IMR-90 (cell line): ENCODE data around the gene TENM4. TPM values are rescaled to one million over a fixed set of nuclear protein-coding genes. Genes with fewer than 3 reads are reported as not detected.

Experiments used
- ATAC-seq: fragments of 200-7000 bp; cut with Tn5 transposase; 2 replicates; pipeline ENCODE4 v1.9.1; 2020; ENCODE audit warnings: low read depth, mild to moderate bottlenecking, moderate library complexity
- BruUV-seq: library from RNA; stranded (reverse); fragments of 400-500 nt; replicated peaks from 2 replicates; lab custom pipeline; 2021; lab: Mats Ljungman, UMichigan
- CTCF ChIA-PET: fragments of 300-600 bp; formaldehyde crosslinking; extraction: SDS; loops from one replicate; lab custom pipeline; 2021; ENCODE audit warnings: antibody characterized with exemption; lab: Yijun Ruan, JAX
- POLR2A ChIA-PET: fragments of 300-600 bp; sonication (Branson Sonifier 250); formaldehyde crosslinking; loops from one replicate; lab custom pipeline; 2022; ENCODE audit warnings: antibody characterized with exemption; ENCODE audit not compliant: unreplicated experiment; lab: Charles Lee
- DNase-seq: peaks from one replicate; pipeline ENCODE4 v3.0.0; 2013
- H2AFZ ChIP-seq: replicated peaks from 2 replicates; pipeline ENCODE3; 2013; ENCODE audit warnings: low read length, mild to moderate bottlenecking; ENCODE audit not compliant: poor library complexity
- H2AK5ac ChIP-seq: 2 replicates; pipeline ENCODE4 v1.6.1; 2013; ENCODE audit warnings: low read depth, low read length, inconsistent platforms
- H2AK9ac ChIP-seq: replicated peaks from 2 replicates; pipeline ENCODE3; 2013; ENCODE audit warnings: mild to moderate bottlenecking, low read depth, low read length, moderate library complexity; ENCODE audit not compliant: poor library complexity
- H2BK120ac ChIP-seq: 2 replicates; pipeline ENCODE4 v1.6.1; 2013; ENCODE audit warnings: low read depth, low read length, inconsistent platforms
- H2BK15ac ChIP-seq: 3 replicates; pipeline ENCODE4 v1.6.1; 2013; ENCODE audit warnings: low read depth, low read length, inconsistent platforms
- H2BK20ac ChIP-seq: 2 replicates; pipeline ENCODE4 v1.6.1; 2013; ENCODE audit warnings: low read depth, mild to moderate bottlenecking, inconsistent platforms, low read length, moderate library complexity
- H2BK5ac ChIP-seq: 2 replicates; pipeline ENCODE4 v1.6.1; 2013; ENCODE audit warnings: mild to moderate bottlenecking, low read depth, low read length, inconsistent platforms; ENCODE audit not compliant: poor library complexity, severe bottlenecking
- H3K14ac ChIP-seq: replicated peaks from 2 replicates; pipeline ENCODE4 v1.6.1; 2013; ENCODE audit warnings: low read depth, low read length, inconsistent platforms
- H3K18ac ChIP-seq: 2 replicates; pipeline ENCODE4 v1.6.1; 2013; ENCODE audit warnings: low read depth, low read length, control low read depth
- H3K23ac ChIP-seq: 2 replicates; pipeline ENCODE4 v1.6.1; 2013; ENCODE audit warnings: low read depth, low read length, inconsistent platforms
- H3K27ac ChIP-seq: 2 replicates; pipeline ENCODE4 v1.5.1; 2013; ENCODE audit warnings: mild to moderate bottlenecking, control low read depth, low read length; ENCODE audit not compliant: insufficient read depth
- H3K27me3 ChIP-seq: 2 replicates; pipeline ENCODE4 v1.6.1; 2013; ENCODE audit warnings: low read length; ENCODE audit not compliant: control insufficient read depth, insufficient read depth
- H3K36me3 ChIP-seq: 2 replicates; pipeline ENCODE4 v1.6.1; 2013; ENCODE audit warnings: low read length, mixed read lengths; ENCODE audit not compliant: control insufficient read depth, insufficient read depth
- H3K4ac ChIP-seq: 2 replicates; pipeline ENCODE4 v1.6.1; 2013; ENCODE audit warnings: low read depth, low read length, inconsistent platforms
- H3K4me1 ChIP-seq: 2 replicates; pipeline ENCODE4 v1.6.1; 2013; ENCODE audit warnings: low read length, mixed read lengths; ENCODE audit not compliant: control insufficient read depth, insufficient read depth
- H3K4me2 ChIP-seq: 2 replicates; pipeline ENCODE4 v1.6.1; 2013; ENCODE audit warnings: low read depth, mild to moderate bottlenecking, control low read depth, low read length, moderate library complexity
- H3K4me3 ChIP-seq: 2 replicates; pipeline ENCODE4 v1.5.1; 2013; ENCODE audit warnings: low read depth, mild to moderate bottlenecking, control low read depth, low read length, moderate library complexity; ENCODE audit not compliant: insufficient read depth
- H3K56ac ChIP-seq: 2 replicates; pipeline ENCODE4 v1.6.1; 2013; ENCODE audit warnings: low read length, inconsistent platforms; ENCODE audit not compliant: insufficient read depth; ENCODE audit errors: extremely low read depth
- H3K79me1 ChIP-seq, 2 experiments: 2 replicates each; pipeline ENCODE4 v1.6.1; 2013; ENCODE audit warnings: low read length in 2 of 2, inconsistent platforms in 1 of 2, low read depth in 1 of 2
- H3K9ac ChIP-seq: 2 replicates; pipeline ENCODE4 v1.6.1; 2013; ENCODE audit warnings: low read depth, low read length, control low read depth
- H3K9me1 ChIP-seq: 2 replicates; pipeline ENCODE4 v1.6.1; 2013; ENCODE audit warnings: low read length, inconsistent platforms; ENCODE audit not compliant: insufficient read depth
- H3K9me3 ChIP-seq: 2 replicates; pipeline ENCODE4 v1.6.1; 2013; ENCODE audit warnings: low read length; ENCODE audit not compliant: control insufficient read depth, insufficient read depth
- H4K20me1 ChIP-seq: 2 replicates; pipeline ENCODE4 v1.6.1; 2013; ENCODE audit warnings: low read length, inconsistent platforms; ENCODE audit not compliant: insufficient read depth
- H4K5ac ChIP-seq: 2 replicates; pipeline ENCODE4 v1.6.1; 2013; ENCODE audit warnings: mild to moderate bottlenecking, low read depth, low read length, control low read depth
- H4K8ac ChIP-seq, 2 experiments: 2 replicates each; pipeline ENCODE4 v1.6.1; 2013; ENCODE audit warnings: low read depth in 2 of 2, low read length in 2 of 2, control low read depth in 1 of 2, inconsistent platforms in 1 of 2
- H4K91ac ChIP-seq: 2 replicates; pipeline ENCODE4 v1.6.1; 2013; ENCODE audit warnings: low read depth, low read length, inconsistent platforms; ENCODE audit not compliant: insufficient read depth
- CEBPB ChIP-seq: IDR thresholded peaks from 2 replicates; pipeline ENCODE4 v1.6.1; 2012; ENCODE audit warnings: low read depth, low read length, improper control_type of control experiment
- ELK1 ChIP-seq: fragments of 150-350 bp; IDR thresholded peaks from 2 replicates; pipeline ENCODE4 v1.6.1; 2016; ENCODE audit warnings: low read depth, mild to moderate bottlenecking, low read length, moderate library complexity, borderline replicate concordance
- FOS ChIP-seq: fragments of 150-350 bp; IDR thresholded peaks from 2 replicates; pipeline ENCODE4 v1.6.1; 2016; ENCODE audit warnings: low read depth, low read length
- MAFK ChIP-seq: IDR thresholded peaks from 2 replicates; pipeline ENCODE4 v1.6.1; 2012; ENCODE audit warnings: low read depth, low read length, improper control_type of control experiment
- MAZ ChIP-seq: IDR thresholded peaks from 2 replicates; pipeline ENCODE4 v1.6.1; 2012; ENCODE audit warnings: low read depth, mild to moderate bottlenecking, low read length, improper control_type of control experiment, moderate library complexity, borderline replicate concordance
- SMC3 ChIP-seq: fragments of 150-350 bp; IDR thresholded peaks from 2 replicates; pipeline ENCODE4 v1.6.1; 2016; ENCODE audit warnings: low read depth, mild to moderate bottlenecking, antibody characterized with exemption, low read length, moderate library complexity
- WGBS, 2 experiments: methylation state at CpG; one replicate each; pipeline versions ENCODE4 v1.1.5 to v1.1.7; 2013; ENCODE audit warnings: missing lambda C conversion rate in 2 of 2; ENCODE audit not compliant: insufficient read length in 1 of 2; ENCODE audit errors: extremely low coverage in 2 of 2; 5-methylcytosine and 5-hydroxymethylcytosine counted together
- dilution Hi-C: fragments of 300-500 bp; cut with HindIII; formaldehyde crosslinking; loops from one replicate; pipeline ENCODE4 v1.14.3; 2018; ENCODE audit warnings: low sequenced_read_pairs; ENCODE audit not compliant: unreplicated experiment
- in situ Hi-C: fragments of 300-500 bp; cut with MboI; formaldehyde crosslinking; loops from 3 replicates; pipeline ENCODE4 v1.14.3; 2019; ENCODE audit warnings: low sequenced_read_pairs, inconsistent platforms, mixed read lengths
- intact Hi-C: fragments of 100-400 bp; cut with micrococcal nuclease; formaldehyde crosslinking; loops from 2 replicates; pipeline ENCODE4 v1.10.0; 2022
- polyA plus RNA-seq, 3 experiments: library from polyadenylated mRNA; depleted of rRNA; stranded (reverse); fragments of >200 nt; gene quantifications; 2 replicates each; pipeline ENCODE4 v1.2.3, GENCODE V29; 2012; ENCODE audit warnings: low replicate concordance in 1 of 3
- total RNA-seq: library from RNA; depleted of rRNA; stranded (reverse); fragments of >200 nt; gene quantifications from 2 replicates; pipeline ENCODE4 v1.2.3, GENCODE V29; 2012

The TENM4 gene
- total and polyA plus RNA-seq, 2 of the 4 experiments (the other 2 are of a cell fraction): 7.4 to 9.0 TPM

GRCh38 chr11:78808923-78809322 is 631.9 kb downstream of the TENM4 start:
- DNase-seq (no peak), ATAC-seq (no peak)
- Histone ChIP-seq H3K79me1 (peaks cover 0 to 5% of the 10 kb centered on the region in 2 experiments; a peak in 1 of 4 replicates), H2AK5ac (peak overlapping the region; percentile 16), H4K20me1 (no peaks in the 10 kb centered on the region), H2BK20ac (peak overlapping the region; percentile 93), H4K8ac (peak overlapping the region; percentile 79 to 94), H3K18ac (peak overlapping the region; percentile 82), H3K9ac (peak overlapping the region; percentile 61; the same call in 1 of the 2 replicates), H3K4me3 (no peak overlapping the region), H3K56ac (no peak overlapping the region), H2BK120ac (peak overlapping the region; percentile 98), H3K36me3 (no peaks in the 10 kb centered on the region; the same call in 1 of the 2 replicates), H4K91ac (peak overlapping the region; percentile 95), H2AFZ (peak overlapping the region; percentile 10), H2BK5ac (peak overlapping the region; percentile 98), H3K9me3 (no peaks in the 10 kb centered on the region), H3K27ac (peak overlapping the region; percentile 92), H3K27me3 (no peaks in the 10 kb centered on the region), H2AK9ac (peak overlapping the region; percentile 6), H3K4me2 (no peak overlapping the region), H3K4ac (peak overlapping the region; percentile 95), H2BK15ac (peak overlapping the region; percentile 63; the same call in 2 of the 3 replicates), H3K9me1 (peaks cover 33% of the 10 kb centered on the region), H3K4me1 (peaks cover 34% of the 10 kb centered on the region), H3K23ac (peak overlapping the region; percentile 71; the same call in 1 of the 2 replicates), H4K5ac (peak overlapping the region; percentile 97), H3K14ac (peak overlapping the region; percentile 79)
- dilution Hi-C loops: no loop called here
- CTCF ChIA-PET: interaction anchor here (1.4 to 4.3 kb wide), 2 partner anchors 11 to 152 kb away, joined by 3 to 29 read pairs; no protein-coding TSS in a partner anchor
- POLR2A ChIA-PET: interaction anchor here (1.5 kb wide), 1 partner anchor 10 kb away, joined by 4 read pairs; no protein-coding TSS in a partner anchor
- WGBS, 2 experiments: no CpG with 5 or more reads among the region's 4 CpGs
- no TSS peak for BruUV-seq
- in situ Hi-C loops: loop anchor here (10.0 kb wide), 1 partner anchor 246 kb away; no protein-coding TSS in a partner anchor
- no peak for TF ChIP-seq ELK1
- no peak for TF ChIP-seq MAZ
- TF ChIP-seq CEBPB: no peak
- no peak for TF ChIP-seq SMC3
- no peak for TF ChIP-seq MAFK
- no peak for TF ChIP-seq FOS
- intact Hi-C loops: no loop called here
